HFFc6 (cell line): ENCODE measurements around the gene OLA1. TPM values are rescaled to one million over a fixed set of nuclear protein-coding genes. Genes with fewer than 3 reads are reported as not detected.

Source experiments
- DNase-seq: peaks from one replicate; pipeline ENCODE4 v3.0.0-alpha.2; 2018
- H3K27ac Mint-ChIP-seq: 2 replicates; pipeline ENCODE4 v1.8.0; 2020; ENCODE audit warnings: mild to moderate bottlenecking, mixed read lengths
- H3K27me3 Mint-ChIP-seq: 2 replicates; pipeline ENCODE4 v1.8.0; 2021; ENCODE audit warnings: mild to moderate bottlenecking, moderate library complexity, mixed read lengths; ENCODE audit not compliant: insufficient read depth
- H3K36me3 Mint-ChIP-seq: 2 replicates; pipeline ENCODE4 v1.8.0; 2021; ENCODE audit warnings: low read depth, mixed read lengths
- H3K4me1 Mint-ChIP-seq: 2 replicates; pipeline ENCODE4 v1.8.0; 2020; ENCODE audit warnings: low read depth, mixed read lengths
- H3K4me3 Mint-ChIP-seq: 2 replicates; pipeline ENCODE4 v1.8.0; 2020; ENCODE audit warnings: mild to moderate bottlenecking, moderate library complexity, mixed read lengths
- H3K9me3 Mint-ChIP-seq: 2 replicates; pipeline ENCODE4 v1.8.0; 2020; ENCODE audit warnings: mild to moderate bottlenecking, mixed read lengths
- CTCF ChIP-seq: fragments of 200-600 bp; sonication (generic); IDR thresholded peaks from 2 replicates; pipeline ENCODE4 v1.5.0; 2021; ENCODE audit warnings: antibody characterized with exemption, mild to moderate bottlenecking
- total RNA-seq, 6 experiments: library from RNA; stranded (reverse); fragmentation: NEBNext Ultra II Directional; extraction: Animal tissue kit (Norgen Biotek cat#: 25700); gene quantifications; 2 replicates in 1 of 6; 3 replicates in 5 of 6; pipeline ENCODE4 v1.2.3, GENCODE V29; 2021

The OLA1 gene
- total RNA-seq, 6 experiments from 2014 or later: 105 to 123 (median 106) TPM

GRCh38 chr2:174058026-174058425, 190.3 kb downstream of the OLA1 start:
- no peak for DNase-seq
- Mint-ChIP-seq H3K4me3 (no peak overlapping the region), H3K27me3 (no peaks in the 10 kb centered on the region), H3K27ac (peak overlapping the region; percentile 36), H3K9me3 (no peaks in the 10 kb centered on the region; the same call in 1 of the 2 replicates), H3K4me1 (peaks cover 31% of the 10 kb centered on the region), H3K36me3 (peaks cover 13% of the 10 kb centered on the region; the same call in 1 of the 2 replicates)
- TF ChIP-seq CTCF: no peak

DNA sequence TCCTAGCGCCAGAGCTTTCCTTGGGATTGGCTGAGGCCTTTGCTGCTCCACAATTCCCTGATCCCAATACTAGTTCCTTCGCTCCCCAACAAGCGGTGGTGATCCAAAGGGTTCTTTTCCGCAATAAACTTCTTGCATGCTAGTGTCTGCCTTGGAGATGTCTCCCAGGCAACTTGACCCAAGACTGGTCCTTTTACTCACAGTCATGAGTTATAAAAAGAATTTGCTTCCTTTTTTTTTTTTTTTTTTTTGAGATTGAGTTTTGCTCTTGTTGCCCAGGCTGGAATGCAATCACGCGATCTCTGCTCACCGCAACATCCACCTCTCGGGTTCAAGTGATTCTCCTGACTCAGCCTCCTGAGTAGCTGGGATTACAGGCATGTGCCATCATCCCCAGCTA, 193.4 kb downstream of the OLA1 start:
- DNase-seq: no peak
- H3K9me3 Mint-ChIP-seq: no peaks in the 10 kb centered on the region; the same call in 1 of the 2 replicates

GRCh38 chr2:174053355-174054151, 194.8 kb downstream of the OLA1 start:
- Mint-ChIP-seq H3K4me1 (peaks cover 37% of the 10 kb centered on the region), H3K27ac (no peak overlapping the region), H3K27me3 (peaks cover 2% of the 10 kb centered on the region; the same call in 1 of the 2 replicates), H3K36me3 (peaks cover 13% of the 10 kb centered on the region; the same call in 1 of the 2 replicates), H3K9me3 (no peaks in the 10 kb centered on the region; the same call in 1 of the 2 replicates), H3K4me3 (no peak overlapping the region)
- DNase-seq: no peak
- TF ChIP-seq CTCF: no peak

More for the DNA sequence above, 193.4 kb downstream of the OLA1 start:
- no peak overlapping the region for H3K27ac Mint-ChIP-seq
- no peaks in the 10 kb centered on the region; the same call in 1 of the 2 replicates for H3K27me3 Mint-ChIP-seq
- H3K4me1 Mint-ChIP-seq: peaks cover 50% of the 10 kb centered on the region
- H3K36me3 Mint-ChIP-seq: peaks cover 13% of the 10 kb centered on the region; the same call in 1 of the 2 replicates
- H3K4me3 Mint-ChIP-seq: no peak overlapping the region
- TF ChIP-seq CTCF: no peak

DNA sequence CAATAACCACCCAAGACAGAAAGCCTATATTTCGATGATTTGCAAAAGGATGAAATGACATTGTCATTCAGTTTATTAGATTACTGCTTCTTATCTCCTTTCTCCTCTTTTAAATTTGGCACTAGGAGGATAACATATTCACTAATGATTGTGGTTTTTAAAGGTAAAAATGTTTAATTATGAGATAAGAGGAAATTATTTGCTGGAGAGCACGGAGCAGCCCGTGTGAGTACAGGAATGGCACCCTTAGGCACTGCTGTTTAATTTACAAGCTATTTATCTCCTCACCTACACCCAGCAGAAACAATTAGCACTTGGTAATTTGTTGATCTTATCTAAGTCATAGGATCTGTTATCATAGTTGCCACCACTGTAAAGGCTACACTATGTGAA, 195.8 kb downstream of the OLA1 start:
- peak overlapping the region; percentile 83 for H3K27ac Mint-ChIP-seq
- H3K4me3 Mint-ChIP-seq: peak overlapping the region; percentile 79; the same call in 1 of the 2 replicates
- peaks cover 31% of the 10 kb centered on the region for H3K4me1 Mint-ChIP-seq
- H3K36me3 Mint-ChIP-seq: peaks cover 7% of the 10 kb centered on the region; the same call in 1 of the 2 replicates
- DNase-seq: no peak
- TF ChIP-seq CTCF: no peak
- H3K9me3 Mint-ChIP-seq: no peaks in the 10 kb centered on the region
- H3K27me3 Mint-ChIP-seq: peaks cover 2% of the 10 kb centered on the region; the same call in 1 of the 2 replicates

DNA sequence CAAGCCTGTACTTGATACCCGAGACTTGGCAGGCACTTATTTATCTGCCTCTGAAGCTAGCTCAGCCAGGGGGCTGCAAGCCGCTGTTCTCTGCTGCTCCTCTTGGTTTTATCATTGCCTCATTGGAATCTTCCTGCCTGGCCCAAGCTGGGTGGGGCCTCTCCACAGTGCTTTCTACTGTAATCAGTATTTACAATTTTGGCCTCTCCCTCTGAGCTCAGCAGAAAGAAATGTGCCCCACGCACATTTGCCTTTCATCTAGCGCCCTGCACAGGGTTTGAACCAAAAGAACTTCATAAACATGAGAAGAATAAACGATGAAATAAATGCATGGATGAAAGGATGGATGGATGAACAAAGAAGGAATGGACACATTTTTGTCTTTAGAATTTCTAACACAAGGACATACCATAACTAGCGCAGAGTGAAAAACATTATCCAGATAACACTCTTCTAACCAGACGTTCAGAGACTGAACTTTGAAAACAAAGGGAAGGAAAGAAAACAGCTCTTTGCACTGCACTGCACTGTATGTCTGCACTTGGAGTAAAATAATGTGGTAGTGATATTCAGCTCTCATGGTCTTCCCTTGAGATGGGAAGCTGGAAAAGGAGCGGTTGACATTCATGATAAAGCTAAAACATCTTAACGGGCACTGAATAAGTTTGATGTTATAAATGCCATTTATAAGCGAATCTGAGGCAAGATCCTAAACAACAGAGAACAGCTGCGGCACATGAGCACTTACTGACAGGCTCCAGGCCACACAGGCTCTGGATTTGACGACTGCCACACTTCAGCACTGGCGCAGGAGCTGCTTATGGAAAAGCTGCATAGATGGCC, 196.4 kb downstream of the OLA1 start:
- peak; percentile 73 for DNase-seq
- Mint-ChIP-seq H3K27me3 (peaks cover 5% of the 10 kb centered on the region; the same call in 1 of the 2 replicates), H3K27ac (peak overlapping the region; percentile 83), H3K4me1 (peaks cover 31% of the 10 kb centered on the region), H3K4me3 (peak overlapping the region; percentile 79), H3K36me3 (0 out of 2 replicates have a peak, but pooled peaks cover 7% of the 10 kb centered on the region), H3K9me3 (no peaks in the 10 kb centered on the region)
- TF ChIP-seq CTCF: no peak
